WTC11 (cell line): Measurements from ENCODE around the gene PLIN5. TPM values are rescaled to one million over a fixed set of nuclear protein-coding genes. Genes with fewer than 3 reads are reported as not detected.

Experiments used
- ATAC-seq: fragments of 200-7000 bp; cut with Tn5 transposase; 2 replicates; pipeline ENCODE4 v1.10.0; 2021; ENCODE audit warnings: mild to moderate bottlenecking, moderate library complexity
- CTCF ChIA-PET: fragments of 300-600 bp; sonication (Branson Sonifier 250); formaldehyde crosslinking; loops from one replicate; lab custom pipeline; 2021; ENCODE audit warnings: antibody characterized with exemption; lab: Charles Lee
- POLR2A ChIA-PET: fragments of 350-600 bp; sonication (Branson Sonifier 250); formaldehyde crosslinking; loops from one replicate; lab custom pipeline; 2021; ENCODE audit warnings: antibody characterized with exemption; lab: Charles Lee
- DNase-seq: peaks from one replicate; pipeline ENCODE4 v3.0.0; 2021; ENCODE audit warnings: low spot score
- H3K27ac Mint-ChIP-seq: 2 replicates; pipeline ENCODE4 v1.8.0; 2021; ENCODE audit warnings: mixed read lengths
- H3K27me3 Mint-ChIP-seq: 2 replicates; pipeline ENCODE4 v1.8.0; 2021; ENCODE audit warnings: low read depth, mild to moderate bottlenecking, moderate library complexity, mixed read lengths
- H3K36me3 Mint-ChIP-seq: 2 replicates; pipeline ENCODE4 v1.8.0; 2021; ENCODE audit warnings: mixed read lengths
- H3K4me1 Mint-ChIP-seq: 2 replicates; pipeline ENCODE4 v1.8.0; 2022; ENCODE audit warnings: mixed read lengths
- H3K4me3 Mint-ChIP-seq: 2 replicates; pipeline ENCODE4 v1.8.0; 2021; ENCODE audit warnings: mild to moderate bottlenecking, moderate library complexity, mixed read lengths
- H3K9me3 Mint-ChIP-seq: 2 replicates; pipeline ENCODE4 v1.8.0; 2021; ENCODE audit warnings: mixed read lengths
- ELF4 ChIP-seq: sonication (generic); formaldehyde crosslinking; IDR thresholded peaks from 2 replicates; pipeline ENCODE4 v1.8.1; 2022; ENCODE audit warnings: low read depth, mild to moderate bottlenecking, moderate library complexity, missing genetic modification reagents
- EMX1 ChIP-seq: fragments of 250-450 bp; sonication (Bioruptor Pico); IDR thresholded peaks from 2 replicates; pipeline ENCODE4 v1.8.0; 2021; ENCODE audit warnings: mild to moderate bottlenecking
- FOXK1 ChIP-seq: sonication (generic); formaldehyde crosslinking; IDR thresholded peaks from 2 replicates; pipeline ENCODE4 v1.8.0; 2022; ENCODE audit warnings: mild to moderate bottlenecking, moderate library complexity, missing genetic modification reagents
- GABPB1 ChIP-seq: sonication (generic); formaldehyde crosslinking; IDR thresholded peaks from 2 replicates; pipeline ENCODE4 v1.8.1; 2023; ENCODE audit warnings: mild to moderate bottlenecking, missing genetic modification reagents
- GRHL2 ChIP-seq: fragments of 250-450 bp; sonication (Bioruptor Pico); IDR thresholded peaks from 2 replicates; pipeline ENCODE4 v1.8.0; 2022; ENCODE audit warnings: mild to moderate bottlenecking, moderate library complexity; ENCODE audit not compliant: insufficient replicate concordance, severe bottlenecking
- JAZF1 ChIP-seq: fragments of 250-450 bp; sonication (Bioruptor Pico); IDR thresholded peaks from 2 replicates; pipeline ENCODE4 v1.9.0; 2021; ENCODE audit warnings: moderate library complexity, mild to moderate bottlenecking, inconsistent platforms
- KAT7 ChIP-seq: sonication (generic); formaldehyde crosslinking; IDR thresholded peaks from 2 replicates; pipeline ENCODE4 v1.8.1; 2023; ENCODE audit warnings: missing genetic modification reagents, mild to moderate bottlenecking, borderline replicate concordance
- NFE2L1 ChIP-seq: sonication (generic); formaldehyde crosslinking; IDR thresholded peaks from 2 replicates; pipeline ENCODE4 v1.8.1; 2023; ENCODE audit warnings: missing genetic modification reagents
- NFYB ChIP-seq: sonication (generic); formaldehyde crosslinking; conservative IDR thresholded peaks from 2 replicates; pipeline ENCODE4 v1.8.0; 2022; ENCODE audit warnings: low read depth, missing genetic modification reagents
- NR1H2 ChIP-seq: sonication (generic); formaldehyde crosslinking; IDR thresholded peaks from 2 replicates; pipeline ENCODE4 v1.9.0; 2021; ENCODE audit warnings: mild to moderate bottlenecking, moderate library complexity, missing genetic modification reagents
- NR2C2 ChIP-seq: sonication (generic); formaldehyde crosslinking; IDR thresholded peaks from 2 replicates; pipeline ENCODE4 v1.8.0; 2022; ENCODE audit warnings: mild to moderate bottlenecking, missing genetic modification reagents
- OVOL2 ChIP-seq: fragments of 250-450 bp; sonication (Bioruptor Pico); IDR thresholded peaks from 2 replicates; pipeline ENCODE4 v1.9.0; 2021; ENCODE audit warnings: mild to moderate bottlenecking, borderline replicate concordance
- PRRX2 ChIP-seq: fragments of 250-450 bp; sonication (Bioruptor Pico); IDR thresholded peaks from 2 replicates; pipeline ENCODE4 v1.8.0; 2021; ENCODE audit warnings: mild to moderate bottlenecking
- SP1 ChIP-seq: sonication (generic); formaldehyde crosslinking; conservative IDR thresholded peaks from 2 replicates; pipeline ENCODE4 v1.8.1; 2022; ENCODE audit warnings: missing genetic modification reagents
- TEAD1 ChIP-seq: sonication (generic); formaldehyde crosslinking; IDR thresholded peaks from 2 replicates; pipeline ENCODE4 v1.8.0; 2022; ENCODE audit warnings: mild to moderate bottlenecking, missing genetic modification reagents
- ZBTB21 ChIP-seq: sonication (generic); formaldehyde crosslinking; IDR thresholded peaks from 2 replicates; pipeline ENCODE4 v1.8.1; 2023; ENCODE audit warnings: mild to moderate bottlenecking, missing genetic modification reagents, borderline replicate concordance
- total RNA-seq: library from RNA; stranded (reverse); gene quantifications from 3 replicates; pipeline ENCODE4 v1.2.3, GENCODE V29; 2021
- TF ChIP-seq, protein P1 (sequence below): sonication (generic); formaldehyde crosslinking; IDR thresholded peaks from 2 replicates; pipeline ENCODE4 v1.8.1; 2023; ENCODE audit warnings: mild to moderate bottlenecking, missing genetic modification reagents
- TF ChIP-seq, protein P2 (sequence below): fragments of 250-450 bp; sonication (Bioruptor Pico); IDR thresholded peaks from 2 replicates; pipeline ENCODE4 v1.8.0; 2021; ENCODE audit warnings: mild to moderate bottlenecking
- TF ChIP-seq, protein P3 (sequence below): fragments of 250-450 bp; sonication (Bioruptor Pico); IDR thresholded peaks from 2 replicates; pipeline ENCODE4 v1.9.0; 2021; ENCODE audit warnings: mild to moderate bottlenecking, borderline replicate concordance
- TF ChIP-seq, protein P4 (sequence below): fragments of 250-450 bp; sonication (Bioruptor Pico); IDR thresholded peaks from 2 replicates; pipeline ENCODE4 v2.1.2; 2022; ENCODE audit warnings: mild to moderate bottlenecking, moderate library complexity

PLIN5 gene
- total RNA-seq, 1 experiment from 2014 or later: 3.9 TPM

DNA sequence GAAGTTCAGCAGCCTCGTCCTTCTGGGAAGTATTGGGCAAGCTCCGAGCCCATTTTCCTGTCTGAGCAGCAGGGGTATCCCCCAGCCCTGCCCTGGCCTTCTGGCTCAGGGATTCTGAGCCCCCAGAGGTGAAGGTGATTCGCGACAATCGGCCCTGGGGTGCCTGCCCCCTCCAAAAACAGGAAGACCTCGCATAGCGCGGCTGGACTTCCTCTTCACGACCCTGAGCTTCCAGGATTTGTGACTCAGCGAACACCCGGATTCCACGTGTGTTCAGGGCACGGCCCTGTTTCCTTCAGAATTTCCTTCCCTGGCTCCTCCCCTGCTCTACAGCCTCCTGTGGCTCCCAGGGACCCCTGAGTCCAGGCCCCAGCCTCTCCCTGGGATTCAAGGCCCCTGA, 24.5 kb upstream of the PLIN5 start, which contains the start of gene SEMA6B:
TSS of gene SEMA6B (minus strand) at position 116 of the 400 bp plus-strand sequence. CDS start 1,227 bp downstream, outside the sequence.
- DNase-seq: no peak
- H3K4me3 Mint-ChIP-seq: no peak within 1 kb of the TSS
- no peaks in the 10 kb centered on the region for H3K9me3 Mint-ChIP-seq
- peaks cover 9% of the 10 kb centered on the region for H3K4me1 Mint-ChIP-seq
- peaks cover 6% of the 10 kb centered on the region for H3K36me3 Mint-ChIP-seq
- CTCF ChIA-PET: interaction anchor here (1.0 to 3.2 kb wide), 8 partner anchors 8 to 77 kb away, joined by 3 to 28 read pairs (median 10); partner anchors contain the start of genes PLIN4 and PLIN5
- H3K27me3 Mint-ChIP-seq: peaks cover 2% of the 10 kb centered on the region; the same call in 1 of the 2 replicates
- TF ChIP-seq, protein P1, sequence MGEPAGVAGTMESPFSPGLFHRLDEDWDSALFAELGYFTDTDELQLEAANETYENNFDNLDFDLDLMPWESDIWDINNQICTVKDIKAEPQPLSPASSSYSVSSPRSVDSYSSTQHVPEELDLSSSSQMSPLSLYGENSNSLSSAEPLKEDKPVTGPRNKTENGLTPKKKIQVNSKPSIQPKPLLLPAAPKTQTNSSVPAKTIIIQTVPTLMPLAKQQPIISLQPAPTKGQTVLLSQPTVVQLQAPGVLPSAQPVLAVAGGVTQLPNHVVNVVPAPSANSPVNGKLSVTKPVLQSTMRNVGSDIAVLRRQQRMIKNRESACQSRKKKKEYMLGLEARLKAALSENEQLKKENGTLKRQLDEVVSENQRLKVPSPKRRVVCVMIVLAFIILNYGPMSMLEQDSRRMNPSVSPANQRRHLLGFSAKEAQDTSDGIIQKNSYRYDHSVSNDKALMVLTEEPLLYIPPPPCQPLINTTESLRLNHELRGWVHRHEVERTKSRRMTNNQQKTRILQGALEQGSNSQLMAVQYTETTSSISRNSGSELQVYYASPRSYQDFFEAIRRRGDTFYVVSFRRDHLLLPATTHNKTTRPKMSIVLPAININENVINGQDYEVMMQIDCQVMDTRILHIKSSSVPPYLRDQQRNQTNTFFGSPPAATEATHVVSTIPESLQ: no peak
- TF ChIP-seq TEAD1 (CRISPR knock-in tag): no peak
- no peak for TF ChIP-seq NFYB (CRISPR knock-in tag)
- TF ChIP-seq ELF4 (CRISPR knock-in tag): no peak
- no peak for TF ChIP-seq NFE2L1 (CRISPR knock-in tag)
- TF ChIP-seq NR1H2 (CRISPR knock-in tag): no peak
- TF ChIP-seq, protein P2, sequence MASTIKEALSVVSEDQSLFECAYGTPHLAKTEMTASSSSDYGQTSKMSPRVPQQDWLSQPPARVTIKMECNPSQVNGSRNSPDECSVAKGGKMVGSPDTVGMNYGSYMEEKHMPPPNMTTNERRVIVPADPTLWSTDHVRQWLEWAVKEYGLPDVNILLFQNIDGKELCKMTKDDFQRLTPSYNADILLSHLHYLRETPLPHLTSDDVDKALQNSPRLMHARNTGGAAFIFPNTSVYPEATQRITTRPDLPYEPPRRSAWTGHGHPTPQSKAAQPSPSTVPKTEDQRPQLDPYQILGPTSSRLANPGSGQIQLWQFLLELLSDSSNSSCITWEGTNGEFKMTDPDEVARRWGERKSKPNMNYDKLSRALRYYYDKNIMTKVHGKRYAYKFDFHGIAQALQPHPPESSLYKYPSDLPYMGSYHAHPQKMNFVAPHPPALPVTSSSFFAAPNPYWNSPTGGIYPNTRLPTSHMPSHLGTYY (CRISPR knock-in tag): no peak
- TF ChIP-seq KAT7: no peak
- no peak for TF ChIP-seq EMX1 (CRISPR knock-in tag)
- TF ChIP-seq ZBTB21 (CRISPR knock-in tag): no peak
- TF ChIP-seq GABPB1: no peak
- no peak for TF ChIP-seq JAZF1
- TF ChIP-seq FOXK1 (CRISPR knock-in tag): no peak
- TF ChIP-seq, protein P3, sequence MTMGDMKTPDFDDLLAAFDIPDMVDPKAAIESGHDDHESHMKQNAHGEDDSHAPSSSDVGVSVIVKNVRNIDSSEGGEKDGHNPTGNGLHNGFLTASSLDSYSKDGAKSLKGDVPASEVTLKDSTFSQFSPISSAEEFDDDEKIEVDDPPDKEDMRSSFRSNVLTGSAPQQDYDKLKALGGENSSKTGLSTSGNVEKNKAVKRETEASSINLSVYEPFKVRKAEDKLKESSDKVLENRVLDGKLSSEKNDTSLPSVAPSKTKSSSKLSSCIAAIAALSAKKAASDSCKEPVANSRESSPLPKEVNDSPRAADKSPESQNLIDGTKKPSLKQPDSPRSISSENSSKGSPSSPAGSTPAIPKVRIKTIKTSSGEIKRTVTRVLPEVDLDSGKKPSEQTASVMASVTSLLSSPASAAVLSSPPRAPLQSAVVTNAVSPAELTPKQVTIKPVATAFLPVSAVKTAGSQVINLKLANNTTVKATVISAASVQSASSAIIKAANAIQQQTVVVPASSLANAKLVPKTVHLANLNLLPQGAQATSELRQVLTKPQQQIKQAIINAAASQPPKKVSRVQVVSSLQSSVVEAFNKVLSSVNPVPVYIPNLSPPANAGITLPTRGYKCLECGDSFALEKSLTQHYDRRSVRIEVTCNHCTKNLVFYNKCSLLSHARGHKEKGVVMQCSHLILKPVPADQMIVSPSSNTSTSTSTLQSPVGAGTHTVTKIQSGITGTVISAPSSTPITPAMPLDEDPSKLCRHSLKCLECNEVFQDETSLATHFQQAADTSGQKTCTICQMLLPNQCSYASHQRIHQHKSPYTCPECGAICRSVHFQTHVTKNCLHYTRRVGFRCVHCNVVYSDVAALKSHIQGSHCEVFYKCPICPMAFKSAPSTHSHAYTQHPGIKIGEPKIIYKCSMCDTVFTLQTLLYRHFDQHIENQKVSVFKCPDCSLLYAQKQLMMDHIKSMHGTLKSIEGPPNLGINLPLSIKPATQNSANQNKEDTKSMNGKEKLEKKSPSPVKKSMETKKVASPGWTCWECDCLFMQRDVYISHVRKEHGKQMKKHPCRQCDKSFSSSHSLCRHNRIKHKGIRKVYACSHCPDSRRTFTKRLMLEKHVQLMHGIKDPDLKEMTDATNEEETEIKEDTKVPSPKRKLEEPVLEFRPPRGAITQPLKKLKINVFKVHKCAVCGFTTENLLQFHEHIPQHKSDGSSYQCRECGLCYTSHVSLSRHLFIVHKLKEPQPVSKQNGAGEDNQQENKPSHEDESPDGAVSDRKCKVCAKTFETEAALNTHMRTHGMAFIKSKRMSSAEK (CRISPR knock-in tag): no peak
- TF ChIP-seq PRRX2: no peak
- TF ChIP-seq SP1: no peak
- TF ChIP-seq NR2C2 (CRISPR knock-in tag): no peak
- TF ChIP-seq GRHL2 (CRISPR knock-in tag): no peak
- no peak for TF ChIP-seq OVOL2 (CRISPR knock-in tag)
- TF ChIP-seq, protein P4, sequence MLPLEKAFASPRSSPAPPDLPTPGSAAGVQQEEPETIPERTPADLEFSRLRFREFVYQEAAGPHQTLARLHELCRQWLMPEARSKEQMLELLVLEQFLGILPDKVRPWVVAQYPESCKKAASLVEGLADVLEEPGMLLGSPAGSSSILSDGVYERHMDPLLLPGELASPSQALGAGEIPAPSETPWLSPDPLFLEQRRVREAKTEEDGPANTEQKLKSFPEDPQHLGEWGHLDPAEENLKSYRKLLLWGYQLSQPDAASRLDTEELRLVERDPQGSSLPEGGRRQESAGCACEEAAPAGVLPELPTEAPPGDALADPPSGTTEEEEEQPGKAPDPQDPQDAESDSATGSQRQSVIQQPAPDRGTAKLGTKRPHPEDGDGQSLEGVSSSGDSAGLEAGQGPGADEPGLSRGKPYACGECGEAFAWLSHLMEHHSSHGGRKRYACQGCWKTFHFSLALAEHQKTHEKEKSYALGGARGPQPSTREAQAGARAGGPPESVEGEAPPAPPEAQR (CRISPR knock-in tag): no peak
- no peak within 1 kb of the TSS for H3K27ac Mint-ChIP-seq
- no peak for ATAC-seq
- POLR2A ChIA-PET: no interaction called here
